GM13976 (cell line): ENCODE data around the gene EPB42.

ENCODE experiments used
- DNase-seq: peaks from one replicate; pipeline ENCODE4 v3.0.0; 2012; ENCODE audit warnings: low spot score
- CTCF ChIP-seq: IDR thresholded peaks from 2 replicates; pipeline ENCODE4 v1.5.1; 2012; ENCODE audit warnings: borderline replicate concordance, mild to moderate bottlenecking; ENCODE audit not compliant: insufficient read depth; ENCODE audit errors: extremely low read depth, missing control alignments, control extremely low read depth
- in situ Hi-C: fragments of 300-500 bp; cut with MboI; formaldehyde crosslinking; loops from one replicate; pipeline ENCODE4 v1.12.0; 2022; ENCODE audit warnings: low sequenced_read_pairs, mixed read lengths, inconsistent platforms; ENCODE audit not compliant: unreplicated experiment

Gene EPB42

DNA sequence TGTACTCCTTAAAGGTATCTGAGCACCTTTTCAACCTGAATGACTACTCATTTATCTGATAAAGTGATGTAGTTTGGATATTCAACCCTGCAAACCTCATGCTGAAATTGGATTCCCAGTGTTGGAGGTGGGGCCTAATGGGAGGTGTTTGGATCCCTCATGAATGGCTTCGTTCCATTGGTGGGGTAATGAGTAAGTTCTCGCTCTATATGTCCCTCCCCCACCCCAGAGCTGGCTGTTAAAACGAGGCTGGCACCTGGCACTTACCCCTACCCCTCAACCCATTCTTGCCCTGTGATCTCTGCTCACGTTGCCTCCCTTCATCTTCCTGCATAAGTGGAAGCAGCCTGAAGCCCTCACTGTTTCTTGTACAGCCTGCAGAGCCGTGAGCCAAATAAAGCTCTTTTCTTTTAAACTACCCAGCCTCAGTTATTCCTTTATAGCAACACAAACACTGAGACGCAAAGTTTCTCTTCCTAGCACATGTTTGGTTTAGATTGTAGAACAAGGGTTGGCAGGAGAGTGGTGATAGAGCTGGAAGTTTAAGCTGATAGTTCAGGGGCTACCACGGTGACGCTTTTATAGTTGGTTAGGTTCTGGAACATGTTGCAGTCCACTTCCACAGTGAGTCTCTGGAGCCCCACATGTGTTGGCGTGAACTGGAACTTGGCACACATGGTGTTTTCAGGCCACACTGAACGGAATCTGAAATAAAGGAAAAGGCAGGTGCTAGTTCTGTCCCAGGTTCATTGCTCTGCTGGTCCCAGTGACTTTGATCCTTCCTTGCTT is 23.9 kb downstream of the EPB42 start:
- TF ChIP-seq CTCF = no peak
- in situ Hi-C loops = no loop called here
- no peak for DNase-seq

- no peak for DNase-seq
- no peak for TF ChIP-seq CTCF
- in situ Hi-C loops = no loop called here
These were observed 26.0 kb downstream of the EPB42 start for GRCh38 chr15:43194795-43195194.

DNA sequence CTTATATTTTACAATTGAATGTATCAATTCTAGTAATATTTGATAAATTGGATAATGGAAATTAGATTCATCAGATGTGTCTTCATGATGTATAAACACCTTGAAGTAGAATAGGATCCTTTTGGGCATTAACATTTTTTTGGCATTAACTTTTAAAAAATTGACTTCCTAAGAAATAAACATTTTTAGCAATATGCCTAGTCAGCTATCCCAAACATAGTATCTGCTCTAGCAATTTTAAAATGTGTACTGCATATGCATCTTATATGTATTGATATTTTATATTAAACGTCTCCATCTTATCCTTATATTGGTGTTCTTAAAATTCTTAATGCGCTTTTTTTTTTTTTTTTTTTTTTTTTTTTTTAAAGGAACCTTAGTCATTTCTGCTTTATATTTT is 27.1 kb downstream of the EPB42 start:
- TF ChIP-seq CTCF = no peak
- in situ Hi-C loops = no loop called here
- no peak for DNase-seq

GRCh38 chr15:43190178-43190577 is 30.6 kb downstream of the EPB42 start:
- no peak for DNase-seq
- in situ Hi-C loops = no loop called here
- TF ChIP-seq CTCF = no peak

DNA sequence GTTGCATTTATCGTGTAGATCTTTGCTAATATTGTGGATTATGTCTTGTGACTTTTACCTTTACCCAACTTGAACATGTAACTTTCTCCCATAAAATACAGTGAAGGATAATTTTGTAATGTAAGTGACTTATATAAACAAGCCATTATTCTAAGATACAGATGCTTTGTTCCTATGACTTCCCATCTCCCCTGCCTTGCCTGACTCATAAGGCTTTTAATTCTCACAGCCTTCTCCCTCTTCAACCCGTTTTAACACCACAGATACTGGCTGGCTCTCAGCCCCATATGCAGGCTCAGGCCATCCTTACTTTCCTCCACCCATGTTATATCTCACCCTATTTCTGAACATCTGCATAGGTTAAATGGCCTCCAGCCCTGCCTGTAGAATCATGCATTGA is 31.5 kb downstream of the EPB42 start:
- no peak for TF ChIP-seq CTCF
- in situ Hi-C loops = no loop called here
- DNase-seq = no peak

DNA sequence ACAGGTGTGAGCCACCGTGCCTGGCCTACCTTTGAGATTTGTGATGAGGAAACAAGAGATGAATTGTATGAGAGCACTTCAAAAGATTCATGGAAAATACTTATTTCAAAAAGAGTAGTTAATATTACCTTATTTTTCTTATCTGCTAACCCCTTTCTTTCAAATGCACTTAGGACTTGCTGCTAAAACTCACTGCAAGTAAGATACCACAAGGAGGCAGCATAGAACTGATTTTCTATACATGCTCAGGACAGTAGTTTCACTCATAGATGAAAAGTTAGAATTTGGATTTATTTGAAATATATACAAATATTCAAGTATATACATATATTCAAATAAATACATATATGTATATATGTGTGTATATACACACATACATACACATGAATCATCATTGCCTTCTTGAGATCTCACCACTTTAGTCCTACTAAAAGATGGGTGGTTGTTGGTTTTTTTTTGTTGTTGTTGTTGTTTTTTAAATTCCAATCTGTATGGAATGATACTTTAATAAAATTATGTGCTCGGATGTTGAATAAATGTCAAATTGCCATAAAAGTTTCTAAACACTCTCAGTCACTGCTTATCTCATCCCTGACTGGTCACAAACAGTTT is 33.2 kb downstream of the EPB42 start:
- DNase-seq = no peak
- in situ Hi-C loops = no loop called here
- peak; percentile 47 for TF ChIP-seq CTCF
